ENCODE results near the gene DEFB114. TPM values are rescaled to one million over a fixed set of nuclear protein-coding genes. Genes with fewer than 3 reads are reported as not detected.

The DEFB114 gene
- total RNA-seq, 2 experiments from 2014 or later: not detected

Other genes with a start within 250 kb of the DEFB114 start
- not detected in 2 replicates for gene CRISP3, start 219.8 kb downstream of the DEFB114 start, total RNA-seq (2014; rRNA removed; shearing (Covaris generic))
- not detected in 2 replicates for gene CRISP3, start 219.8 kb downstream of the DEFB114 start, total RNA-seq (2022)
- not detected in 2 replicates for gene PGK2, start 176.9 kb downstream of the DEFB114 start, total RNA-seq (2014; rRNA removed; shearing (Covaris generic))
- not detected in 2 replicates for gene PGK2, start 176.9 kb downstream of the DEFB114 start, total RNA-seq (2022)
- gene CRISP1, start 97.6 kb downstream of the DEFB114 start, total RNA-seq (2014; rRNA removed; shearing (Covaris generic)): not detected in 2 replicates
- not detected in 2 replicates for gene CRISP1, start 97.6 kb downstream of the DEFB114 start, total RNA-seq (2022)
- gene DEFB113, start 5.5 kb upstream of the DEFB114 start, total RNA-seq (2014; rRNA removed; shearing (Covaris generic)): not detected in 2 replicates
- not detected in 2 replicates for gene DEFB113, start 5.5 kb upstream of the DEFB114 start, total RNA-seq (2022)
- gene DEFB110, start 57.8 kb upstream of the DEFB114 start, total RNA-seq (2014; rRNA removed; shearing (Covaris generic)): not detected in 2 replicates
- gene DEFB110, start 57.8 kb upstream of the DEFB114 start, total RNA-seq (2022): not detected in 2 replicates
- not detected in 2 replicates for gene DEFB112, start 85.8 kb upstream of the DEFB114 start, total RNA-seq (2014; rRNA removed; shearing (Covaris generic))
- not detected in 2 replicates for gene DEFB112, start 85.8 kb upstream of the DEFB114 start, total RNA-seq (2022)

All from OCI-LY7 (cell line).